Renal cortex interstitium (tissue), 11 donors: ENCODE measurements around the gene XXYLT1. TPM values are rescaled to one million over a fixed set of nuclear protein-coding genes. Genes with fewer than 3 reads are reported as not detected.

ENCODE experiments used
- DNase-seq, 11 donors: peaks; one replicate each; pipeline ENCODE4 v3.0.0-alpha.2; 2013; ENCODE audit warnings: low read depth in 9 of 11, low spot score in 4 of 11; ENCODE audit errors: extremely low read depth in 1 of 11
- polyA plus RNA-seq, 3 donors: library from polyadenylated mRNA; unstranded; fragments of 120-200 nt; gene quantifications; one replicate each; pipeline ENCODE4 v1.2.1, GENCODE V29; 2013; ENCODE audit not compliant: insufficient read length in 3 of 3

Gene XXYLT1
- polyA plus RNA-seq, 3 donors: 27.3 to 35.5 (median 27.8) TPM

GRCh38 chr3:195271410-195272243, 668 bp upstream of the XXYLT1 start:
- peak in 9 of 11 donors; percentile 74 to 88 (median 84) for DNase-seq

GRCh38 chr3:195270079-195270816, 711 bp downstream of the XXYLT1 start:
- DNase-seq: no peak

- no peak for DNase-seq
Measured at GRCh38 chr3:195269375-195270078, 1.4 kb downstream of the XXYLT1 start.

- no peak for DNase-seq
Measured at GRCh38 chr3:195268576-195269309, 2.2 kb downstream of the XXYLT1 start.

- DNase-seq: no peak
Measured at GRCh38 chr3:195267096-195267495, 3.9 kb downstream of the XXYLT1 start.

GRCh38 chr3:195266428-195266827, 4.5 kb downstream of the XXYLT1 start:
- DNase-seq: no peak

GRCh38 chr3:195265363-195265976, 5.5 kb downstream of the XXYLT1 start:
- DNase-seq: no peak

GRCh38 chr3:195263925-195264600, 6.9 kb downstream of the XXYLT1 start:
- no peak for DNase-seq

- no peak for DNase-seq
Measured at GRCh38 chr3:195263193-195263924, 7.6 kb downstream of the XXYLT1 start.

- no peak for DNase-seq
Measured at GRCh38 chr3:195261925-195262324, 9.0 kb downstream of the XXYLT1 start.

GRCh38 chr3:195260280-195260905, 10.6 kb downstream of the XXYLT1 start:
- DNase-seq: no peak

- DNase-seq: peak in 9 of 11 donors; percentile 71 to 89 (median 85)
Measured at GRCh38 chr3:195259475-195260279, 11.3 kb downstream of the XXYLT1 start.

GRCh38 chr3:195259154-195259474, 11.8 kb downstream of the XXYLT1 start:
- no peak for DNase-seq

GRCh38 chr3:195258449-195259153, 12.4 kb downstream of the XXYLT1 start:
- no peak for DNase-seq

GRCh38 chr3:195257454-195258448, 13.2 kb downstream of the XXYLT1 start:
- DNase-seq: no peak
